ENCODE data around the gene DDX23. TPM values are rescaled to one million over a fixed set of nuclear protein-coding genes. Genes with fewer than 3 reads are reported as not detected.

DDX23 gene
- total RNA-seq, 6 donors from 2014 or later: 64.5 to 163 (median 81.8) TPM

DNA sequence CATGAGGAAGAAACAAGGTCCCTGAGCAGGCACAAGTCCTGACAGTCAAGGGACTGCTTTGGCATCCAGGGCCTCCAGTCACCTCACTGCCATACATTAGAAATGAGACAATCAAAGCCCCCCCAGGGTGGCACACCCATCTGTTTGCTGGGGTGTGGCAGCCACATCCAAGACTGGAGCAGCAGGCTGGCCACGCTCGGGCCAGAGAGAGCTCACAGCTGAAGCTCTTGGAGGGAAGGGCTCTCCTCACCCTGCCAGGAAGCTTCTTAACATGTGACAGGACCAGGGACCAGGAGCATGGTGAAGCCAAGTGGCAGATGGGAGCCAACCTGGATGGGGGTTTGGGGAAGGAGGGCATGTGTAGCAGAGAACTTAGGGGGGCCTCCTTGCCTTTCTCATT is 23.7 kb downstream of the DDX23 start:
- WGBS, 2 donors: 61 to 68% methylated on average over 2 of the region's 2 CpGs
- DNase-seq (no peak), ATAC-seq (ENCODE audit: low FRiP score in 2 of 2) (no peak)
- no peak for TF ChIP-seq EP300 (IDR thresholded peaks at IDR 0.05)
- TF ChIP-seq POLR2A (IDR thresholded peaks at IDR 0.05): no peak
- no peak for TF ChIP-seq POLR2AphosphoS5 (IDR thresholded peaks at IDR 0.05)
- TF ChIP-seq, protein P1, sequence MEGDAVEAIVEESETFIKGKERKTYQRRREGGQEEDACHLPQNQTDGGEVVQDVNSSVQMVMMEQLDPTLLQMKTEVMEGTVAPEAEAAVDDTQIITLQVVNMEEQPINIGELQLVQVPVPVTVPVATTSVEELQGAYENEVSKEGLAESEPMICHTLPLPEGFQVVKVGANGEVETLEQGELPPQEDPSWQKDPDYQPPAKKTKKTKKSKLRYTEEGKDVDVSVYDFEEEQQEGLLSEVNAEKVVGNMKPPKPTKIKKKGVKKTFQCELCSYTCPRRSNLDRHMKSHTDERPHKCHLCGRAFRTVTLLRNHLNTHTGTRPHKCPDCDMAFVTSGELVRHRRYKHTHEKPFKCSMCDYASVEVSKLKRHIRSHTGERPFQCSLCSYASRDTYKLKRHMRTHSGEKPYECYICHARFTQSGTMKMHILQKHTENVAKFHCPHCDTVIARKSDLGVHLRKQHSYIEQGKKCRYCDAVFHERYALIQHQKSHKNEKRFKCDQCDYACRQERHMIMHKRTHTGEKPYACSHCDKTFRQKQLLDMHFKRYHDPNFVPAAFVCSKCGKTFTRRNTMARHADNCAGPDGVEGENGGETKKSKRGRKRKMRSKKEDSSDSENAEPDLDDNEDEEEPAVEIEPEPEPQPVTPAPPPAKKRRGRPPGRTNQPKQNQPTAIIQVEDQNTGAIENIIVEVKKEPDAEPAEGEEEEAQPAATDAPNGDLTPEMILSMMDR (IDR thresholded peaks at IDR 0.05): no peak
- Histone ChIP-seq H3K36me3 (peaks cover 30 to 96% (median 64%) of the 10 kb centered on the region in 4 donors), H3K27ac (no peak overlapping the region), H3K27me3 (no peaks in the 10 kb centered on the region), H3K9me3 (no peaks in the 10 kb centered on the region), H3K4me3 (no peak overlapping the region), H3K4me1 (peaks cover 0 to 4% (median 0%) of the 10 kb centered on the region in 4 donors)

DNA sequence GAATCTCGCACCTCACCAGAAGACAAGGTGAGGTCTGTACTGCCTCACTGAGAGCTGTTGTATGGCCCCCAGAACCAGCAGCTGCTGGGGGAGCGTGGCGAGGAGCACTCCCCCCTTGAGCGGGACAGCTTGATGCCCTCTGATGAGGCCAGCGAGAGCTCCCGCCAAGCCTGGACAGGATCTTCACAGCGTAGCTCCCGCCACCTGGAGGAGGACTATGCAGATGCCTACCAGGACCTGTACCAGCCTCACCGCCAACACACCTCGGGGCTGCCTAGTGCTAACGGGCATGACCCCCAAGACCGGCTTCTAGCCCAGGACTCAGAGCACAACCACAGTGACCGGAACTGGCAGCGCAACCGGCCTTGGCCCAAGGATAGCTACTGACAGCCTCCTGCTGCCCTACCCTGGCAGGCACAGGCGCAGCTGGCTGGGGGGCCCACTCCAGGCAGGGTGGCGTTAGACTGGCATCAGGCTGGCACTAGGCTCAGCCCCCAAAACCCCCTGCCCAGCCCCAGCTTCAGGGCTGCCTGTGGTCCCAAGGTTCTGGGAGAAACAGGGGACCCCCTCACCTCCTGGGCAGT is 24.4 kb downstream of the DDX23 start:
- H3K27ac ChIP-seq: no peak overlapping the region
- TF ChIP-seq EP300 (IDR thresholded peaks at IDR 0.05) (no peak), POLR2AphosphoS5 (IDR thresholded peaks at IDR 0.05) (no peak), POLR2A (IDR thresholded peaks at IDR 0.05) (no peak)
- TF ChIP-seq, protein P1 (IDR thresholded peaks at IDR 0.05): no peak
- peaks cover 24 to 89% (median 57%) of the 10 kb centered on the region in 4 donors for H3K36me3 ChIP-seq

DNA sequence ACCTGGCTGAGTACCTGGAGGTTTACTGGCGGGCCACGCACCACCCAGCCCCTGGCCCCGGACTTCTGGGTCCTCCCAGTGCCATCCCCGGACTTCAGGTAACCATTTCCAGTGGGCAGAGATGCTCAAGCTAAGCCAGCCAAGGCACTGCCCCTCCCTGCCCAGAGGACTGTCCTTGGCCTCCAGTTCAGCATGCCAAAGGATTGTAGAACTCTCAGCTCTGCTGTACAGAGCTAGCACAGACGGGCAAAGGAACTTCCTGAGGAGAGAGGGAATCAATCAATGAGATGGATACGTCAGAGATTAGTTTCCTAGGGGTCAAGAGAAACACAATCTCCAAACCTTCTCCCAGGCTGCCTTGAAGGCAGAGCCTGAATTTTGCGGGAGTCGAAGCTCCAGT is 24.9 kb downstream of the DDX23 start:
- H3K27ac ChIP-seq: no peak overlapping the region
- no peaks in the 10 kb centered on the region for H3K9me3 ChIP-seq
- no peaks in the 10 kb centered on the region for H3K27me3 ChIP-seq
- H3K36me3 ChIP-seq: peaks cover 19 to 83% (median 52%) of the 10 kb centered on the region in 4 donors
- H3K4me1 ChIP-seq: peaks cover 0 to 4% (median 0%) of the 10 kb centered on the region in 4 donors
- no peak for TF ChIP-seq EP300 (IDR thresholded peaks at IDR 0.05)
- no peak for TF ChIP-seq POLR2A (IDR thresholded peaks at IDR 0.05)
- TF ChIP-seq, protein P1 (IDR thresholded peaks at IDR 0.05): no peak
- TF ChIP-seq POLR2AphosphoS5 (IDR thresholded peaks at IDR 0.05): no peak
- H3K4me3 ChIP-seq: no peak overlapping the region
- WGBS, 2 donors: 84 to 87% methylated on average over 6 to 8 of the region's 8 CpGs
- no peak for ATAC-seq (ENCODE audit: low FRiP score in 2 of 2)
- peak in 1 of 2 donors; percentile 65 for DNase-seq

More for the DNA sequence above, 24.4 kb downstream of the DDX23 start:
- no peak for ATAC-seq (ENCODE audit: low FRiP score in 2 of 2)
- WGBS, 2 donors: 96 to 97% methylated on average over 9 to 14 of the region's 17 CpGs
- Histone ChIP-seq H3K9me3 (no peaks in the 10 kb centered on the region), H3K4me1 (peaks cover 0 to 4% (median 0%) of the 10 kb centered on the region in 4 donors), H3K4me3 (no peak overlapping the region), H3K27me3 (no peaks in the 10 kb centered on the region)
- DNase-seq: no peak

DNA sequence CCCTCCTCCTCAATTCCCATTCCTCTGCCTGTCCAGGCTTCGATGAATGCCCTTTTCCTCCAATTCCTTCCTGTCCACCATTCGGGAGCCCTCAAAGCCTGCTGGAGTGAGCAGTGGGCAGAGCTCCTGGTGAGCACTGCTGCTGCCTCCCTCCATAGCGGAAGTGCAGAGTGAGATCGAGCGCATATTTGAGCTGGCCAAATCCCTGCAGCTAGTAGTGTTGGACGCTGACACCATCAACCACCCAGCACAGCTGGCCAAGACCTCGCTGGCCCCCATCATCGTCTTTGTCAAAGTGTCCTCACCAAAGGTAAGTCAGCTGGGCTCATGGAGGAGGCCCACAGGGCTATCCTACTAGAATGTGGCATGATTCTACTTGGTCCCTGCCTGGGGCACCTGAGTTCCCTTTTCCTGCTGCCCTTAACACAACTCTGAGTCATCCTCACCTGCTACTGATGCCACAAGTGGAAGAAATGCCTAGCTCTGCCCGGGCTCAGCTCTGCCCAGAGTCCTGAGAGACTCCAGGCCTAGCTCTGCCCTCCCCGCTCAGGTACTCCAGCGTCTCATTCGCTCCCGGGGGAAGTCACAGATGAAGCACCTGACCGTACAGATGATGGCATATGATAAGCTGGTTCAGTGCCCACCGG is 25.6 kb downstream of the DDX23 start:
- Histone ChIP-seq H3K4me1 (peaks cover 0 to 4% (median 0%) of the 10 kb centered on the region in 4 donors), H3K27ac (no peak overlapping the region), H3K4me3 (no peak overlapping the region), H3K9me3 (no peaks in the 10 kb centered on the region), H3K36me3 (peaks cover 19 to 76% (median 45%) of the 10 kb centered on the region in 4 donors), H3K27me3 (no peaks in the 10 kb centered on the region)
- TF ChIP-seq POLR2AphosphoS5 (IDR thresholded peaks at IDR 0.05) (no peak), POLR2A (IDR thresholded peaks at IDR 0.05) (no peak), EP300 (IDR thresholded peaks at IDR 0.05) (no peak)
- TF ChIP-seq, protein P1 (IDR thresholded peaks at IDR 0.05): no peak
- ATAC-seq (ENCODE audit: low FRiP score in 2 of 2) (no peak), DNase-seq (no peak)
- WGBS, 2 donors: 77 to 85% methylated on average over 14 to 15 of the region's 15 CpGs

Data from upper lobe of left lung (tissue), 6 donors.